Vagina (tissue), 2 donors: ENCODE measurements around the gene PARVA. TPM values are rescaled to one million over a fixed set of nuclear protein-coding genes. Genes with fewer than 3 reads are reported as not detected.
A peak's percentile ranks its signal among the peaks of the same experiment; 100 is the strongest.

Source experiments
- DNase-seq, 2 donors: peaks; one replicate each; pipeline ENCODE4 v3.0.0-alpha.2; 2017; ENCODE audit errors: extremely low spot score in 2 of 2
- H3K27ac ChIP-seq: fragments of 200-600 bp; sonication (generic); one replicate; pipeline ENCODE4 v1.5.1; 2019
- H3K27me3 ChIP-seq: fragments of 200-600 bp; sonication (generic); one replicate; pipeline ENCODE4 v1.5.1; 2019
- H3K36me3 ChIP-seq, 2 donors: fragments of 200-600 bp; sonication (generic); one replicate each; pipeline ENCODE4 v1.5.1; 2017 to 2019
- H3K4me1 ChIP-seq: fragments of 200-600 bp; sonication (generic); one replicate; pipeline ENCODE4 v1.5.1; 2019
- H3K4me3 ChIP-seq, 2 donors: fragments of 200-600 bp; sonication (generic); 1 replicate in 1 of 2; 2 replicates in 1 of 2; pipeline ENCODE4 v1.5.1; 2016 to 2019
- H3K9me3 ChIP-seq: fragments of 200-600 bp; sonication (generic); one replicate; pipeline ENCODE4 v1.5.1; 2019
- CTCF ChIP-seq, 3 experiments: fragments of 450-650 bp in 2 of 3; fragments of 200-600 bp in 1 of 3; sonication (generic) in 1 of 3; IDR thresholded peaks; one replicate each; pipeline ENCODE4 v1.5.1; 2017 to 2019; ENCODE audit warnings: antibody characterized with exemption in 3 of 3, mild to moderate bottlenecking in 2 of 3, moderate library complexity in 2 of 3
- POLR2A ChIP-seq, 2 donors: fragments of 450-650 bp; IDR thresholded peaks; one replicate each; pipeline ENCODE4 v1.6.1; 2017; ENCODE audit warnings: antibody characterized with exemption in 2 of 2, mild to moderate bottlenecking in 2 of 2, moderate library complexity in 2 of 2
- POLR2AphosphoS5 ChIP-seq, 2 donors: sonication (generic); formaldehyde crosslinking; IDR thresholded peaks; one replicate each; pipeline ENCODE4 v1.9.0; 2017; ENCODE audit warnings: antibody characterized with exemption in 2 of 2, mild to moderate bottlenecking in 2 of 2, low read depth in 1 of 2; ENCODE audit not compliant: insufficient read depth in 1 of 2
- intact Hi-C: fragments of 100-400 bp; cut with DNase I; formaldehyde crosslinking; loops from one replicate; pipeline ENCODE4 v1.15.1; 2023
- total RNA-seq: library from RNA; depleted of rRNA; stranded (reverse); fragments of >200 nt; gene quantifications from one replicate; pipeline ENCODE4 v1.2.3, GENCODE V29; 2016

Gene PARVA
- total RNA-seq, 1 donor from 2014 or later = 51.1 TPM

GRCh38 chr11:12386309-12386708, 8.9 kb downstream of the PARVA start:
- Histone ChIP-seq H3K9me3 (no peaks in the 10 kb centered on the region), H3K4me1 (peaks cover 62% of the 10 kb centered on the region), H3K27me3 (no peaks in the 10 kb centered on the region), H3K27ac (peak overlapping the region; percentile 65), H3K36me3 (no peaks in the 10 kb centered on the region), H3K4me3 (no peak overlapping the region)
- TF ChIP-seq POLR2AphosphoS5 (IDR thresholded peaks at IDR 0.05; ENCODE audit: insufficient read depth in 1 of 2, low read depth in 1 of 2) (no peak), CTCF (IDR thresholded peaks at IDR 0.05) (no peak), POLR2A (IDR thresholded peaks at IDR 0.05) (no peak)
- intact Hi-C loops = no loop called here
- no peak for DNase-seq

GRCh38 chr11:12386745-12387144, 9.4 kb downstream of the PARVA start:
- Histone ChIP-seq H3K4me3 (no peak overlapping the region), H3K9me3 (no peaks in the 10 kb centered on the region), H3K4me1 (peaks cover 67% of the 10 kb centered on the region), H3K27me3 (no peaks in the 10 kb centered on the region), H3K36me3 (no peaks in the 10 kb centered on the region), H3K27ac (peak overlapping the region; percentile 65)
- TF ChIP-seq POLR2A (IDR thresholded peaks at IDR 0.05) = no peak
- TF ChIP-seq CTCF (IDR thresholded peaks at IDR 0.05) = no peak
- TF ChIP-seq POLR2AphosphoS5 (IDR thresholded peaks at IDR 0.05; ENCODE audit: insufficient read depth in 1 of 2, low read depth in 1 of 2) = no peak
- intact Hi-C loops = no loop called here
- no peak for DNase-seq

DNA sequence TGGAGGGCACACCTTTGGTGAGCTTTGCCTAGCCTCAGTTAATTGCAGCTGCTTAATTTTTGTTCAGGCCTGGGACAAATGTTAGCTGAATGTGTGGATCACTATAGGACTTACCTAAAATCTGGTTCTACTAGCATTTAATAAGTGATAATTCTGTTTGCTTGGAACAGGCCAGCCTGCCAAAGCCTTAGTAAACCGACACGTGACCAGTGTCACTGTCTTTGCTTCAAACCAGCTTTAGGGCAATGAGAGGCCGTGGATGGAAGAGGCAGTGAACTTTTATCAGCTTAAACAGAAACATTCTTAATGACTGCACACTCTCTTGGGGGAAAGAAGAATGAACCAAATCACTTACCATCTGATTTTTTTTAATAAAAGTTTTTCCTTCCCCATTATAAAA, 10.8 kb downstream of the PARVA start:
- Histone ChIP-seq H3K27ac (peak overlapping the region; percentile 65), H3K4me3 (no peak overlapping the region), H3K27me3 (no peaks in the 10 kb centered on the region), H3K4me1 (peaks cover 68% of the 10 kb centered on the region), H3K9me3 (no peaks in the 10 kb centered on the region), H3K36me3 (no peaks in the 10 kb centered on the region)
- DNase-seq = no peak
- intact Hi-C loops = no loop called here
- no peak for TF ChIP-seq POLR2AphosphoS5 (IDR thresholded peaks at IDR 0.05; ENCODE audit: insufficient read depth in 1 of 2, low read depth in 1 of 2)

- Histone ChIP-seq H3K4me3 (no peak overlapping the region), H3K4me1 (peaks cover 68% of the 10 kb centered on the region), H3K36me3 (no peaks in the 10 kb centered on the region), H3K27ac (peak overlapping the region; percentile 8), H3K27me3 (no peaks in the 10 kb centered on the region), H3K9me3 (no peaks in the 10 kb centered on the region)
- DNase-seq = no peak
- intact Hi-C loops = no loop called here
- TF ChIP-seq CTCF (IDR thresholded peaks at IDR 0.05) (no peak), POLR2A (IDR thresholded peaks at IDR 0.05) (no peak), POLR2AphosphoS5 (IDR thresholded peaks at IDR 0.05; ENCODE audit: insufficient read depth in 1 of 2, low read depth in 1 of 2) (no peak)
These were observed 11.7 kb downstream of the PARVA start for GRCh38 chr11:12388939-12389670.

DNA sequence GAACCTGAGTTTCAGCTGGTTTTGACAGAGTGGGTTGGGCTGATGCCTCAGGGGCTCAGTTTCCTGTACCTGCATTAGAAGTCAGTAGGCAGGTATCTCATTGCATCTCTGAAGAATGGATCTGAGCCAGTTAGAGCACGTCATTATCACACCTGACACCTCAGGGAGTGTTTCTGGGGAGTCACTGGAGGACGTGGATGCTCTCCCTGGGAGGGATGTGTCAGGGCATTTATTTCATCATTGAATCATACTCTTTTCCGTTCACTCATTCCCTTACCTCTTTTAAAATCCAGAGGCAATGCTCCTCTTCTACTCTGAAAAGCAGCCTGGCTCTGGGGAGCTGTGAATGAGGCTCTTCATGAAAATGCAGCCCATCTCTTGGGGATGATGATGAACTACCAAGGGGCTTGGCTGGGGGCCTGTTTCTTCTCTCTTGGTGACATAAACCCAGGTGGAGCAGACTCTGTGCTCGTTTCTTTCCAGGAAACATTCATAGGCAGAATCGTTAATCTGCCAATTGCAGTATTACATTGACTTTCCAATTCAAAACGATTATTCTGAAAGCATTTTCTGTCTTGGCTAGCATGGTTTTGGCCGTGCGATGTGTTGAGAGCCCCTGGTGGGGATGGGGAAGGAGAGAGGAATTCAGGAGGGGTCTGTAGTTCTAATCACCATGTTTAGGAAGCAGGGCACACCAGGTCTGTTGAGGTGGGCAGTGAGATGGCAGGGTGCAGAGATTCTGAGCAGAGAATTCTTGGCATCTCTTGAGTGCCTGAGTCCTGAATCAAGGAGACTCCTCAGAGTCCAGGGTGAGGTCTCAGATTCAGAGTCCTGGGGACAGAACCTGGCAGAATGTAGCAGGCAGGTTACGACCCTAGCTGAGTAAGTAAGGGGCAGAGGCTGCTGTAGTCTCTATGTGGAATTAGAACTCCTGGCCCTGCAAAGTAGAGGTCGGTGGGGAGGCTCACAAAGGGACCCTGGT, 12.6 kb downstream of the PARVA start:
- no peaks in the 10 kb centered on the region for H3K36me3 ChIP-seq
- intact Hi-C loops = loop anchor here (2.0 kb wide), 1 partner anchor 13 kb away; the partner anchor contains the start of gene PARVA
- H3K4me1 ChIP-seq = peaks cover 66% of the 10 kb centered on the region
- DNase-seq = no peak
- peak overlapping the region; percentile 8 for H3K27ac ChIP-seq
- TF ChIP-seq POLR2A (IDR thresholded peaks at IDR 0.05) (no peak), CTCF (IDR thresholded peaks at IDR 0.05) (no peak), POLR2AphosphoS5 (IDR thresholded peaks at IDR 0.05; ENCODE audit: insufficient read depth in 1 of 2, low read depth in 1 of 2) (no peak)
- H3K9me3 ChIP-seq = no peaks in the 10 kb centered on the region
- H3K4me3 ChIP-seq = no peak overlapping the region
- no peaks in the 10 kb centered on the region for H3K27me3 ChIP-seq
